Stimulated activated CD8-positive, alpha-beta memory T cell treated with anti-CD3 and anti-CD28 coated beads, Interleukin-7, amount 100 ng/mL, for 48 hours (primary cell): ENCODE data around the gene TRIM9.

Source experiments
- DNase-seq, 2 donors: peaks; one replicate each; pipeline ENCODE4 v3.0.0-alpha.2; 2020; ENCODE audit warnings: low read depth in 1 of 2; ENCODE audit errors: extremely low read depth in 1 of 2

Gene TRIM9

DNA sequence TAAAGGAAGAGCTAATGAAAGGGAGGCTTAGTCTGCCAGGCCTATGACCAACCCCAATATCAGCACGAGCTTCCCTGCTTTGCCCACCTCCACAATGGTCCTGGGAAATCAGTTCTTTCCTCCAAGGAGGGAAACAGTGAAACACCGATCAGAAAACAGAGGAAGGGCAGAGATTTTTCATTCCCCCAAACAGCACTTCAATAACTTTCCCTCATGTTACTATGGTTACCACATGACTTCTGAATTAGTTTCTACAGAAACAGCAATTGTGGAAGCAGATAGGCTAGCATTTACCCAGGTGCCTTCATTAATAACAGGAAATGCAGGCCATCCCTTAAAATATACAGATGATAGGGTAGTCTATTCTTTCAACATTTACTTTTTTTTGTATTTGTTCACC lies 35.9 kb downstream of the TRIM9 start:
- DNase-seq, result no peak

- DNase-seq, result no peak
Measured at GRCh38 chr14:51058382-51058781, 36.5 kb downstream of the TRIM9 start.

- no peak for DNase-seq
Measured at GRCh38 chr14:51056421-51056820, 38.5 kb downstream of the TRIM9 start.

DNA sequence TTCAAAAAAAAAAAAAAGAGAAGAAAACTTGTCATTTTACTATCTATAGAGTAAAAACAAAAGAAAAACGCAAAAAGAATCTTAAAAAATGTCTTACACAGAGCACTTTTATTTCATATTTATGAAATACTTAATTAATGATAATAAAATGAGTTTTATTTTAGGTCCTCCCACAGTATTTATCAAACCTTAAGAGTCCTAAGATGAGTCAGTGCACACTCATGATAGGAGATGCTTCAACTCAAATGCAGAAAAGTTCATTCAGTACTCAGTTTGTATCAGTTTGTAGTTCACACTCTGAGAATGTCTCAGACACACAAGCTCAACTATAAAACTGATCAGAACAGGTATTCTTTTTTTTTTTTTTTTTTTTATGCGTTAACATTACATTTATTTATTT lies 41.7 kb downstream of the TRIM9 start:
- DNase-seq, result no peak

DNA sequence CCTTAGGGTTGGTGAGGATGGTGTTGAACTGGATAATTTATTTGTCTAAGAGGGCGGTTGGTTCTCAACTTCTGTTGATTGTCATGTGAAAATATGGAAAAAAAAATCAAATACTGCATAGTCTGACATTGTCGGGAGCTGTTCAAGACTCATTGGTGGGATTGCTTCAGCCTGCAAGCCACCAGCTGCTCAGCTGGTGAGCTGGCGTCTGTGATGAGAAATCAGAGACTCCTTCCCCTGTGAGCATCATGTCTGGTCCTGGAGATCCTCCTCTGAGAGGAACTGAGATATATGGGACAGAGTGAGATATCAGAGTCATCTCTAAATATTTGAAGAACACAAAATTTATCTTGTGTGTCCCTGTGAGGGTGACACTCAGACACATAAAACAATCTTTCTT lies 49.9 kb downstream of the TRIM9 start:
- no peak for DNase-seq

DNA sequence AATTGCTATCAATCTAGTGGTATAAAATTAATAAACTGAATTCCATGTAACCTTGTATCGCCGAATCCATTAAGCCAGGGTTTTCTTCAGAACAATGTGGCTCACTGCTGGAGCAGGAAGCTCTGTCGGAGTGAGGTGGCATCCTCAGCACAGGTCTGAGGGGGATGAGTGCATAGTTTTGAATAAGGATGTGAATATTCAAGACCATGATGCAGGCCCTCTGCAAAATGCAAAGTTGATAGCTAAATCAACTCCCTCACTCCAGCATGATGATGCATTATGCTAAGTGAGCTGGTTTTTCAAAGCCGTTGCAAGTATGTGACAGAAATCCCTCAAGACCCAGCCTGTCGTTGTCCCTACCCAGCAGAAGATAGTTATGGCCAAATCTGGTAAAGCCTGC lies 53.0 kb downstream of the TRIM9 start:
- DNase-seq, result no peak

DNA sequence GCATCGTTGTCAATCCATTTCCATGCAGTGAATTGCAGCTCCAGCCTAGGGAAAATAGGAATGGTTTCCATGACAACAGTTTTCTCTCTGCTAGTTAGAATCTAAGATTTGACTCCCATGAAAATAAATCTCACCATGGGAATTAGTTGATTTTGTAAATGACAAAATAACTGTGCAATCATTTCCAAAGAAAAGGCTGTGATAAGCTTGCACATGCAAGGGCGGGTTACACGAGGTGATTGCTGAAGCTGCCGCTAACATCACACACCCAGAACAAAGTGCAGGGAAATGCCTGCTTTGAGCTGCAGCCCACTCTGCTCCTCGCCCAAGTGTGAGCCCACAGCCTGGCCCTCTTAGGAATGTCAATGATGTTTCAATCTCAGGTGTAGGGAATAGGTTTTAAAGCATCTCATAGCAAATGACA lies 53.8 kb downstream of the TRIM9 start:
- DNase-seq, result no peak

DNA sequence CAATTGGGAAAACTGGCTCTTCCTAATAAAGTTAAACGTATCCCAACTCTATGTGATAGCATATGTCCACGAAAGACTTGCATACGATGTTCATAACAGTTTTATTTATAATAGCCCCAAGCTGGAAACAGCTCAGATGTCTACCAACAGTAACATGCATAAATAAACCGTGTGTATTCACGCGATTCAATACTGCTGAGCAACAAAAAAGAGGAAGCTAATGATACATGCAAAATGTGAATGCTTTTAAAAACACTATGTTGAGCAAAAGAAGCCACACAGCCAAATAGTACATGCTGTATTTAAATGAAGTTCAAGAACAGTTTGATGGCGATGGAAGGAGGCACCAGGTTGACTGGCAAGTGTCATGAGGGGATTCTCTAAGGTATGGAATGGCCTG lies 55.7 kb downstream of the TRIM9 start:
- no peak for DNase-seq

- no peak for DNase-seq
Measured at GRCh38 chr14:51035611-51036192, 59.2 kb downstream of the TRIM9 start.

GRCh38 chr14:51028851-51029754 lies 65.8 kb downstream of the TRIM9 start:
- no peak for DNase-seq

GRCh38 chr14:51028361-51028760 lies 66.5 kb downstream of the TRIM9 start:
- DNase-seq, result no peak

- no peak for DNase-seq
Measured at GRCh38 chr14:51024377-51024776, 70.5 kb downstream of the TRIM9 start.

GRCh38 chr14:51023964-51024363 lies 70.9 kb downstream of the TRIM9 start:
- no peak for DNase-seq

GRCh38 chr14:51022769-51023168 lies 72.1 kb downstream of the TRIM9 start:
- no peak for DNase-seq

- DNase-seq, result no peak
Measured at GRCh38 chr14:51020024-51020710, 74.7 kb downstream of the TRIM9 start.

DNA sequence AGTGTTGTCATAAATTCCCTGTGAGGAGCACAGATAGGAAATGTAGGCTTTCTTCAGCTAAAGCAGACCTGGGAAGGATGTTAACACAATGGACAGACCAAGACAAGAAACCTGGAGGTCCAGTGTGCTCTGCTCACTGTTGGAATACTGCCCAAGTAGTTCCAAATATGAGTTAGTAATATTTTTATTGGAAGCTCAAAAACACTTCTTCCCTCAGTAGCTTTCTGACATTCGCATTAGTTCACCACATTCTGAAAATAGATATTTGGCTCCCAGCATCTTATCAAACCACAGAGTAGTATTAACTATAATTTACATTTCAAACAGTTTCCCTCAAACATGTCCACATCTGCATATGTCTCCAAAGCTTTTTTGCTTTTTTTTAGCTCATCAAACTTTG lies 75.8 kb downstream of the TRIM9 start:
- DNase-seq, result no peak

DNA sequence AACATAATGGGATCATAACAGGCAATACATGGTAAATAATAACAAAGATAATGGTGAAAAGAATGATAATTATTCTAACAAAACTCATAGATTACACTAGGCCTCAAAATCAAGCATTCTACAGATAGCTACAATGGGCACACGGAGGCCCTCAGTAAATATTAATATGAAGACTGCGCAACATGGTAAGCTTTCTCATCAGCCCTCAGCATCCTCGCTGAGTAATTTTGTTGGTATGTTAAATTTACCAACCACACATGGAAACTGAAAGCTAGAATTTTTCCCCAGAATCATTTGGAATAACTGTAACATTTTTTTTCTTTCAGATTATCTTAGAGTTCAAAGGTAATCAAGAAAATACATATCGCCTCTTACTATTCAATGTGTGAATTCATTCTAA lies 76.4 kb downstream of the TRIM9 start:
- no peak for DNase-seq

- no peak for DNase-seq
Measured at GRCh38 chr14:51014625-51015024, 80.3 kb downstream of the TRIM9 start.

DNA sequence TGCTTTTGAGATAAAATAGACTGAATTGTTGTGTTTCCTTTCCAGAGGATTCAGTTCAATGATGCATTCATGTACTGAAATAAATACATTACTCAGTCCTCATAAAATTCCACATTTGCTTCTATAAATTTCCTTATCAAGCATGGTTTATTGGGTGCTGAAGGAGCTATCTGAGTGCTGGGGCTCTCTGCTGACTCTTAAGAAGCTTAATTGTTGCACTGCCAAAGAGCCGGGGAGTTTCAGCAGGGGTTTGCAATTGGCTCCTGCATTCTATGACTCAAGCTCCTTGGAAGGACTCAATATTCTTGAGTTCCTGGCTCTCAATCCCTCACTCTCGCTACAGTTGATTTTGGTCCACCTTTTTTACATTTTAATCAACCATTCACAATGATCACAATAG lies 80.8 kb downstream of the TRIM9 start:
- no peak for DNase-seq

DNA sequence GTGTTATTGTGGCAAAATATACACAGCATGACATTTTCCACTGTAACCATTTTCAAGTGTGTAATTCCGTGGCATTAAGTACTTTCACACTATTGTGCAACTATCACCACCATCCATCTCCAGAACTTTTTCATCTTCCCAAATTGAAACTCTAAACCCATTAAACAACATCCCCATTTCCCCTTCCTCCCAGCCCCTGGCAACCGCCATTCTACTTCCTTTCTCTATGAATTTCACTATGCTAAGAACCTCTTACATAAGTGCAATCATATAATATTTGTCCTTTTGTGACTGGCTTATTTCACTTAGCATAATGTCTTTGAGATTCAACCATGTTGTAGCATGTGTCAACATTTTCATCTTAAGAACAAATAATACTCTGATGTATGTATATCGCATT lies 82.8 kb downstream of the TRIM9 start:
- DNase-seq, result no peak

- DNase-seq, result no peak
Measured at GRCh38 chr14:51008446-51008845, 86.5 kb downstream of the TRIM9 start.

GRCh38 chr14:51006781-51007211 lies 88.1 kb downstream of the TRIM9 start:
- DNase-seq, result no peak
